ENCODE data around the gene CCDC184.

Gene CCDC184

DNA sequence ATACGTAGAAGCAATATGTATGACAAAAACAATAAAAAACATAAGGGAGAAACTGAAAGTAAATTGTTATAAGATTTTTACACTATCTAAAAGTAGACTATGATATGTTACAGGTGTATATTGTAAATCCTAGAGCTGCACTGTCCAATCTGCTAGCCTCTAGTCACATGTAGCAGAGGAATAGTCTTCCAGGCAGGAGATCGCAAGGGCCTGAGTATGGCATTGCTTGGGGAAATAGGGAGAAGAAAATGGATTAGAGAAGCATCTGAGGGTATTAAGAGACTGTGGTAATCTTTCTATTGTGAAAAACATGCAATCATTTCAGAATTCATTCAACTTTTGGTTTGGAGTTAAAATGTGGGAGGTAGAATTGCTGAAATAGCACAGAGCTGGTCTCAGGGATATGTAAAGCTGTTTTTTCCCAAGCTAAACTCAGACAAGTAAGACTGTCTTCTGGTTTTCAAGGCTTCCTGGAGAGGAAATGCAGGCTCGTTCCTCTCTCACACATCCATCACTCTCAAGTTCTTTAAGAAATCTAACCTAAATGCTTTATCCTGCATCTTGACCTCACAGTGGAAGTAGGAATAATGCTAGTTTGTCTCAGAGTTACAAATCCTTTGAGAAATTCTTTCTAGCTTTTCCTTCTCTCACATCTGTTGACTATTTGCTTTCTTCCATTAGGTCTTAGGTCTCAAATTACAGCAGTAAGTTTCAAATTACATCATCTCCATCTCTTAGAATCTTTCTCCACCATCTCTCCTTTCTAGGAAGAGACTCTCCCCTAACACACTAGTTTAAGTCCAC lies 7.6 kb upstream of the CCDC184 start:
- Mint-ChIP-seq H3K36me3 (ENCODE audit: low read depth) (no peaks in the 10 kb centered on the region), H3K4me3 (peak overlapping the region; percentile 0 to 28 (median 11)), H3K27ac (peak overlapping the region; percentile 90 to 97 (median 91)), H3K27me3 (ENCODE audit: low read depth) (no peaks in the 10 kb centered on the region), H3K4me1 (peaks cover 37% of the 10 kb centered on the region), H3K9me3 (no peaks in the 10 kb centered on the region)
- TF ChIP-seq, protein P1, sequence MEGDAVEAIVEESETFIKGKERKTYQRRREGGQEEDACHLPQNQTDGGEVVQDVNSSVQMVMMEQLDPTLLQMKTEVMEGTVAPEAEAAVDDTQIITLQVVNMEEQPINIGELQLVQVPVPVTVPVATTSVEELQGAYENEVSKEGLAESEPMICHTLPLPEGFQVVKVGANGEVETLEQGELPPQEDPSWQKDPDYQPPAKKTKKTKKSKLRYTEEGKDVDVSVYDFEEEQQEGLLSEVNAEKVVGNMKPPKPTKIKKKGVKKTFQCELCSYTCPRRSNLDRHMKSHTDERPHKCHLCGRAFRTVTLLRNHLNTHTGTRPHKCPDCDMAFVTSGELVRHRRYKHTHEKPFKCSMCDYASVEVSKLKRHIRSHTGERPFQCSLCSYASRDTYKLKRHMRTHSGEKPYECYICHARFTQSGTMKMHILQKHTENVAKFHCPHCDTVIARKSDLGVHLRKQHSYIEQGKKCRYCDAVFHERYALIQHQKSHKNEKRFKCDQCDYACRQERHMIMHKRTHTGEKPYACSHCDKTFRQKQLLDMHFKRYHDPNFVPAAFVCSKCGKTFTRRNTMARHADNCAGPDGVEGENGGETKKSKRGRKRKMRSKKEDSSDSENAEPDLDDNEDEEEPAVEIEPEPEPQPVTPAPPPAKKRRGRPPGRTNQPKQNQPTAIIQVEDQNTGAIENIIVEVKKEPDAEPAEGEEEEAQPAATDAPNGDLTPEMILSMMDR (IDR thresholded peaks at IDR 0.05; ENCODE audit: unreplicated experiment in 3 of 3), result no peak

DNA sequence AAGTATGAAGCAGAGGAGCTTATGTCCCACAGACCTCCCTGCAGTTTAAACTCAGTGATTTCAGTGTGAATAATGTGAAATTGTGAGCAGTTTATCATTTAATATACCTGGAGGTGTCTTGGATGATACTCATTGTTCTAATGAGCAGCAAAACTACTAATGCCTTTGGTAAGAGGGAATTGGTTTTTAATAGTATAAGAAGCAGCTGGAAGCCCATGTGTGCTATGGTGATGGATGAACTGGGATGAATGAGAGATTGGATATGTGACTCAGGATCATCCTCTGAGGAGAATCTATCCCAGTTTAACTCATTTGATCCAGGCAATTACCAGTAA lies 7.1 kb upstream of the CCDC184 start:
- Mint-ChIP-seq H3K27ac (peak overlapping the region; percentile 90 to 97 (median 91)), H3K4me1 (peaks cover 42% of the 10 kb centered on the region), H3K27me3 (ENCODE audit: low read depth) (no peaks in the 10 kb centered on the region), H3K9me3 (no peaks in the 10 kb centered on the region), H3K4me3 (peak overlapping the region in 1 of 3 experiments; percentile 4), H3K36me3 (ENCODE audit: low read depth) (no peaks in the 10 kb centered on the region)
- TF ChIP-seq, protein P1 (IDR thresholded peaks at IDR 0.05; ENCODE audit: unreplicated experiment in 3 of 3), result no peak

DNA sequence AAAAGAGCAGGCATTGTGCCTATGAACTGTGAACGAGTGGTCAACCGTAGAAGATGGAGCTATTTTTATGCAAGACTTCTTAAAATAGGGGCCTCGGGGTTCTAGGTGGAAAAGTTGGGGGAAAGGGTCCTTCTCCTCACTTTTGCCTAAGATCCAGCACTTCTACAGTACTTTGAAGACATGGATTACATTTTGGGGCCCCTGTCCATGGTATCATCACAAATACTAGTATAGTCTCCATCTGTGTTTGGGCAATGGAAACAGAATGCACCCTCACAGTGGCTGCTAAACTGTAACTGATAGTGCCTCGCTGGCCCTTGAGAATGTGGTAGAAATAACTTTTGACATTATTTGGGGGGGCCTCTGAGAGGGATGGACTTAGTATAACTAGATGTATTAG lies 5.5 kb upstream of the CCDC184 start:
- peaks cover 15% of the 10 kb centered on the region for H3K27me3 Mint-ChIP-seq (ENCODE audit: low read depth)
- H3K27ac Mint-ChIP-seq, result no peak overlapping the region
- no peaks in the 10 kb centered on the region for H3K36me3 Mint-ChIP-seq (ENCODE audit: low read depth)
- H3K9me3 Mint-ChIP-seq, result no peaks in the 10 kb centered on the region
- H3K4me3 Mint-ChIP-seq, result no peak overlapping the region
- TF ChIP-seq, protein P1 (IDR thresholded peaks at IDR 0.05; ENCODE audit: unreplicated experiment in 3 of 3), result no peak
- peaks cover 58% of the 10 kb centered on the region for H3K4me1 Mint-ChIP-seq

DNA sequence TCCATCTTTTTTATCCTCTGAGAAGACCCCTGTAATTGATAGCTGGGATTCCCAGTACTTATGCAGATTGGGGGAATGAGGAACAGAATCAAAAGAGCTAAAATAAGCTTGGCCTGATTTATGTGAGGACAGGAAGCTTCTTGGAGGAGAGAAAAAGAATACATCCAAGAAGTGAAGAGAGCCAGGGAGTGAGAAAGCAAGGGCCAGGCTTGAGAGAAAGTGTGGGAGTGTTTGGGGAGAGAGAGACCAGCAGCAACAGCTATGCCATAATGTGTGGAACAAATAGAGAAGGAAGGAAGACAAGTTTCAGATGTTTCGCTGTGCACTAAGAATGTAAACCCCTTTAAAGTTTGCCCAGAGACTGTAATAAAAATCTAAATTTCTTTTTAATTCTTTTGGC lies 4.0 kb upstream of the CCDC184 start:
- Mint-ChIP-seq H3K27ac (peak overlapping the region; percentile 37 to 82 (median 69)), H3K4me1 (peaks cover 63% of the 10 kb centered on the region), H3K36me3 (ENCODE audit: low read depth) (no peaks in the 10 kb centered on the region), H3K27me3 (ENCODE audit: low read depth) (peaks cover 28% of the 10 kb centered on the region), H3K4me3 (peak overlapping the region in 2 of 3 experiments; percentile 28 to 36), H3K9me3 (no peaks in the 10 kb centered on the region)
- TF ChIP-seq, protein P1 (IDR thresholded peaks at IDR 0.05; ENCODE audit: unreplicated experiment in 3 of 3), result no peak

DNA sequence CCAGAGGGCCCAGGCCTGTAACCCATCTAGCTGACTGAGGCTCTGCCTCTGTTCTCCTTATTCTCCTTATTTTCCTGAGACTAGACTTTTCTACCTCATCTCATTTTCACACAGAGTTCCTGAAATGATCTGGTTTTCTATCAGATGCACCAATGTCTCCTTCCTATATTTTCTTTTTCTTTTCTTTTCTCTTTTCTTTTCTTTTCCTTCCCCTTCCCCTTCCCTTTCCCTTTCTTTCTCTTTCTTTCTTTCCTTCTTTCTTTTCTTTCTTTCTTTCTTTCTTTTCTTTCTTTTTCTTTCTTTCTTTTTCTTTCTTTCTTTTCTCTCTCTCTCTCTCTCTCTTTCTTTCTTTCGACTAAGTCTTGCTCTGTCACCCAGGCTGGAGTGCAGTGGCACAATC lies 3.0 kb upstream of the CCDC184 start:
- no peaks in the 10 kb centered on the region for H3K9me3 Mint-ChIP-seq
- H3K4me3 Mint-ChIP-seq, result no peak overlapping the region
- H3K4me1 Mint-ChIP-seq, result peaks cover 71% of the 10 kb centered on the region
- no peaks in the 10 kb centered on the region for H3K36me3 Mint-ChIP-seq (ENCODE audit: low read depth)
- peak overlapping the region in 2 of 3 experiments; percentile 69 to 82 for H3K27ac Mint-ChIP-seq
- TF ChIP-seq, protein P1 (IDR thresholded peaks at IDR 0.05; ENCODE audit: unreplicated experiment in 3 of 3), result no peak
- H3K27me3 Mint-ChIP-seq (ENCODE audit: low read depth), result peaks cover 37% of the 10 kb centered on the region
